SK-N-MC (cell line): ENCODE data around the gene PDE4B.

Experiments
- EZH2 ChIP-seq: fragments of 200-600 bp; sonication (generic); IDR thresholded peaks from one replicate; pipeline ENCODE4 v1.6.1; 2017; ENCODE audit warnings: antibody characterized with exemption
- FOXP2 ChIP-seq: optimal IDR thresholded peaks from 2 replicates; pipeline ENCODE3; 2011; ENCODE audit warnings: mild to moderate bottlenecking, moderate library complexity; ENCODE audit not compliant: insufficient read depth; ENCODE audit errors: extremely low read length, control extremely low read depth
- POLR2AphosphoS5 ChIP-seq: IDR thresholded peaks from 2 replicates; pipeline ENCODE4 v1.6.1; 2012; ENCODE audit warnings: mild to moderate bottlenecking, low read depth, low read length, borderline replicate concordance

DNA sequence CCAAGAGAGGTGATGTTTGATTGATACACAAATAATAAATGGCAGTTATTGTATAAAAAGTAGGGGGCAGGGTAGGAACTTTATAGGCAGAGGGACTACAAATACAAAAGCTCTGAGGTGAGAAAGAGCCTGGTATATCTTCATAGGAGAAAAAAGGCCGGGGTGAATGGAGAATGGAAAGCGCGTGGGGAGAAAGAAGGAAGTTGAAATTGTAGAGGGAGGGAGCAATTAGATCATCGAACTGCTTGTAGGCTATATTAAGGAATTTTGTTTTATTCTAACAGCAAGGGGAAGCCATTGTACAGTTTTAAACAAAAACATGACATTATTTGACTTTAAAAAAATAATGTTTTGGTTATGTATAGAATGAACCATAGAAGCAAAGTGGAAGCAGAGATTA lies 147.4 kb downstream of the PDE4B start:
- TF ChIP-seq EZH2, result no peak
- no peak for TF ChIP-seq POLR2AphosphoS5
- TF ChIP-seq FOXP2, result no peak
